Measurements from ENCODE around the gene SEC16A. TPM values are rescaled to one million over a fixed set of nuclear protein-coding genes. Genes with fewer than 3 reads are reported as not detected.

Gene SEC16A

DNA sequence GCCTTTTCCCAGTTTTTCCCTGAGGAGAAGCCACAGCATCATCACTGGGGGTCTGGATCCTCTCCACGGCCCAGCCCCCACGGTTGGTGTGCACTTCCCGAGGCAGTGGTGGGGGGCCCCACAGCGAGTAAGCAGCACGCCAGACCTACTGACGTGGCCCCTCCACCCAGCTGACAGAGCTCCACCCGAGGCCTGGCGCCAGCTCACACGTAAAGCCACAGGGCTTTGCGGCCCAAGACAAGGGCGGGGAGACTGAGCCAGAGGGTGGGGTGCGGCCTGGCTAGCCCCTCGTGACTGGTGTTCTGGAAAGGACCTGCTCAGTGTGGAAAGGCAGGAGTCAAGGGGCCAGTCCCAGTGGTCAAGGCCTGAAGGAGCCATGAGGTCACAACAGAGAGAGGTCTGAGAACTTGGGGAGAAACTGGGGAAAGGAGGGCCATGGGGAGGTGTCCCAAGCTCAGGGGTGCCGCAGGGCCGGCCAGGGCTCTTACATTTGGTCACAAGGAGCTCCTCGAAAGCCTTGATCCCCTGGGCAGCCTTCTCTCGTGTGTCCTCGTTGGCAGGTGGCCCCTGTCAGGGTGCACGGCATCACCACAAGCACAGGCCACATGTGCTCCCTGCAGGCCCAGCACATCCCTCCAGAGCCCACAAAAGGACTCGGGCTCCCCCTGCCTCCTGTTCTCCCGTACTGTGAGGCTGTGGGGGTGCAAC is 88.4 kb downstream of the SEC16A start:
- Histone ChIP-seq H3K4me1 (ENCODE audit: control insufficient read depth, insufficient read depth, low read length) (peaks cover 11% of the 10 kb centered on the region), H3K4me3 (ENCODE audit: low read length) (no peak overlapping the region), H3K27me3 (ENCODE audit: control insufficient read depth, insufficient read depth, low read length) (no peaks in the 10 kb centered on the region), H3K36me3 (ENCODE audit: insufficient read depth, low read length) (peaks cover 63% of the 10 kb centered on the region), H3K9ac (ENCODE audit: low read depth, low read length) (no peak overlapping the region), H3K4me2 (ENCODE audit: low read length) (no peak overlapping the region), H3K9me3 (replicated peaks; ENCODE audit: low read length) (no peaks in the 10 kb centered on the region)

DNA sequence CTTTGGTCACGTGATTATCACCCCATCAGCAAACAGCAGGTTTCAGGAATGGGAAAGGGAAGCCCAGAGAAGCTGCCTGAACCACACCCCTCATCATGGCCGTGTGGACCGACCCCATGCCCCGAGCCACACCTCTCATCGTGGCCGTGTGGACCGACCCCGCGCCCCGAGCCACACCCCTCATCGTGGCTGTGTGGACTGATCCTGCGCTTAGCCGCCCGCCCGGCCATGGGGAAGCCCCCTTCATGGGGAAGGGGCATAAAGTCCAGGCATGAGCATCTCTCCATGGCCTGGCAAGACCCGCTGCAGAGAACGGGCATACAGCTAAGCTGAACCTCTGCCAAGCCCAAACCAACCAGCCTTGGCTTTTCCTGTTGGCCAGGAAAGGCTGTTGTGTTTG is 89.3 kb downstream of the SEC16A start:
- H3K36me3 ChIP-seq (ENCODE audit: insufficient read depth, low read length) = peaks cover 69% of the 10 kb centered on the region
- H3K4me2 ChIP-seq (ENCODE audit: low read length) = no peak overlapping the region
- no peak overlapping the region for H3K4me3 ChIP-seq (ENCODE audit: low read length)
- H3K9ac ChIP-seq (ENCODE audit: low read depth, low read length) = no peak overlapping the region
- H3K4me1 ChIP-seq (ENCODE audit: control insufficient read depth, insufficient read depth, low read length) = peaks cover 5% of the 10 kb centered on the region
- H3K9me3 ChIP-seq (replicated peaks; ENCODE audit: low read length) = no peaks in the 10 kb centered on the region
- H3K27me3 ChIP-seq (ENCODE audit: control insufficient read depth, insufficient read depth, low read length) = no peaks in the 10 kb centered on the region

DNA sequence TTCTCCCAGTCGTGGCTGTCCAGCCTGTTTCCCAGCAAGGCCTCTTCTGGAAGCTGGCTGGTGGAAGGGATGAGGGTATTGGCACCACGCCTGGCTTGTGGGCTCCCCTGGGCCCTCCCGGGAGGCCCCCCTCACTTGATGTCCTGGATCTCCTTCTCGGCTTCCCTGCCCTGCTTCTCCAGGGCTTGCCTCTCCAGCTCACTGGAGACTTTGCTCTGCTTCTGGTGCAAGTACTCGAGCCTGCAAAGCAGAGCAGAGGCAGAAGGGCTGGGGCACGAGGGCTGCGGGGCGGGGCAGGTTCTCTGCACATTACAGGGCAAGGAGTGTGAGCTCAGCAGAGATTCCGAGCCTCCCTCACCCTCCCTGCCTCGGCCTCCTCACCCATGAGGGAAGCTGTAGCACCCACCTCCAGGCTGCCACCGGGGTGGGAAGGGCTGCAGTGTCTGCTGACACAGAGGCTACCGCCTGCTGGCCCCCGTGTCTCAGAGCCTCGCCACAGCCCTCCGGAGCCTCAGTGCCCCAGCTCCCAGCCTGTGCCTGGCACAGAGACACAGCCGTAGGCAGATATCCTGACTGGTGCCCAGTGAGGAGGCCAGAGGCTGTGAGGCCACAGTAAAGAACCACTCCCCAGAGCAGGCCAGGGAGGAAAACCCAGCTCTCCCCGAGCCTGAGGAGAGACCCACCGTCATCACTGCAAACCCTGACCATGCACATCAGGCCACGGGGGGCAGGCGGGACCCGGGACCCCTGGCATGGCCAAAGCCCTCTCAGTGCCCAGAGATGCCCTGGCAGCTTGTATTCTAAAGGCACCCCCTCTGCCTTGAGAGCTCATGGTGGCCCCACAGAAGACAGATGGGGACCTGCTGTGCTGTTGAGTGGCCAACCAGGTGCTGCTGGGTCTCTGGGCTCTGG is 90.0 kb downstream of the SEC16A start:
- no peak overlapping the region for H3K4me2 ChIP-seq (ENCODE audit: low read length)
- H3K9ac ChIP-seq (ENCODE audit: low read depth, low read length) = no peak overlapping the region
- no peaks in the 10 kb centered on the region for H3K27me3 ChIP-seq (ENCODE audit: control insufficient read depth, insufficient read depth, low read length)
- peaks cover 75% of the 10 kb centered on the region for H3K36me3 ChIP-seq (ENCODE audit: insufficient read depth, low read length)
- no peaks in the 10 kb centered on the region for H3K9me3 ChIP-seq (replicated peaks; ENCODE audit: low read length)
- H3K4me3 ChIP-seq (ENCODE audit: low read length) = no peak overlapping the region
- no peaks in the 10 kb centered on the region for H3K4me1 ChIP-seq (ENCODE audit: control insufficient read depth, insufficient read depth, low read length)

DNA sequence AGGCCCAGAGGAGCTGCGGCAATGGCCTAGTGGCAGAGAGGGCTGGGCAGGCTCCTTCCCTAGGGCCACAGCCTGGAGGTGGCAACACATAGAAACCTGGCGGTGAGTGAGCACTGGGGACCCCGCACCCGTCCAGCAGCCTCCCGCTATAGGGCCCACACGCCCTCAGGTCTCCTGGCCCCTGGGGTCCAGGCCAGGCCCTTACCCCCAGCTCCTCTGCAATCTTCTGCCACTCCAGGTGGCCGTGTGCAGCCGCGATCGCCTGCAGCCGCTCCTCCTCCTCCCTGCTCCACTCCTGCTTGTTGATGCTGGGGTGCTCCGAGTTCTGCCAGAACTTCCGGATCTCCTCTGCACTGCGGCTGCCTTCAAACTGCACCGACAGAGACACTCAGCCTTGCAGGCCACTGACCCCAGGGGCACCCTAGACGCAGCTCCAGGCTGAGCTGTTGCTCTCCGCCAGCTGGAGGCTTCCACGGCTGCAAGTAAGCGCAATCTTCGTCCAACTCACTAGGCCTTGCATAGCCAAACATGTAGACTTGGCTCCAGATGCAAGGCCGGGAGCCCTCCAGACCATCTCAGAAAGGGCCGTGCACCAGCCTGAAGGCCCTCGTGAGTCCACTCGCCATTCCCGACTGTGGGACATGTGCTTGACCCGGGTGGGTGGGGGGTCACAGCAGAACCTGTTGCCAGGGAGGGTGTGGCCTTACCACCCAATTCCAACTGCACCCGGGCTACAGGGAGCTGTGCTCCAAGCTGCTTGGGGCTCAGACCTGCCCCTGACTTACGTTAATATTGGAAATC is 90.9 kb downstream of the SEC16A start:
- Histone ChIP-seq H3K36me3 (ENCODE audit: insufficient read depth, low read length) (peaks cover 80% of the 10 kb centered on the region), H3K9me3 (replicated peaks; ENCODE audit: low read length) (no peaks in the 10 kb centered on the region), H3K4me3 (ENCODE audit: low read length) (no peak overlapping the region), H3K9ac (ENCODE audit: low read depth, low read length) (no peak overlapping the region), H3K4me1 (ENCODE audit: control insufficient read depth, insufficient read depth, low read length) (no peaks in the 10 kb centered on the region), H3K4me2 (ENCODE audit: low read length) (no peak overlapping the region), H3K27me3 (ENCODE audit: control insufficient read depth, insufficient read depth, low read length) (no peaks in the 10 kb centered on the region)

Small RNA genes within 50 kb of the gene (small RNA-seq; reads per million reads assigned to genes)
- gene MIR4673 = not detected

Measured in skeletal muscle satellite cell (primary cell).